ENCODE data around the gene SIRT4. TPM values are rescaled to one million over a fixed set of nuclear protein-coding genes. Genes with fewer than 3 reads are reported as not detected.

The SIRT4 gene
- total and polyA plus RNA-seq, 2 of the 13 experiments (the other 11 are each of a cell fraction or from before 2014, with no cell fraction given) = 3.4 to 5.8 TPM

DNA sequence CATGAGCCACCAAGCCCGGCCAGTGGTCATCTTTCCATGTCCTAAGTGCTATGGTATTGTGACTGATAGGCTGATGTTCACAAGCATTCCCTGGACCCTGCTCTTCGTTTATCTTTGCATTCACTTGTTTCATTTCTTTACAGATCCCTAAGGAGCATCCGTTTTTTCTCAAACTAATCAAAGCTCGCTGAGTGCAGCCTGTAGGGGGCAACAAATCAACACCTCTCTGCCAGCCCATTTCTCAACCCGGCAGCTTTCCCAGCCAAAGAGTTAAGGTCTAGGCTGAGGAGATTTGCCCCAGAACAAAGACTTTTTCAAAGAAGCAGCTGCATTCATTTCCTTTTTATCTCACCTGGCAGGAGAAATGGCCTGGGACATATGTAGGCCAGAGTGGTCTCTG lies 12.1 kb downstream of the SIRT4 start:
- no peak overlapping the region for H3K4me3 ChIP-seq (replicated peaks in 1 of 3; ENCODE audit: insufficient read depth in 1 of 3, low read depth in 2 of 3, low read length in 3 of 3)
- ATAC-seq (no peak), DNase-seq (ENCODE audit: low spot score) (no peak), FAIRE-seq (no peak)
- no peaks in the 10 kb centered on the region for H3K36me3 ChIP-seq (replicated peaks in 1 of 2; ENCODE audit: control insufficient read depth in 1 of 2, insufficient read depth in 2 of 2, low read length in 2 of 2)
- peaks cover 4% of the 10 kb centered on the region for H3K79me2 ChIP-seq (ENCODE audit: insufficient read depth, low read length)
- ChIA-PET CTCF (ENCODE audit: low intra/inter-chr PET ratio, low total read pairs) (no interaction called here), POLR2A (interaction anchor here (1.6 to 7.1 kb wide), 3 partner anchors 12 to 113 kb away, joined by 4 to 76 read pairs (median 35); partner anchors contain the start of genes RNU4-1, RNU4-2, RPLP0 and SIRT4)
- H2AFZ ChIP-seq (ENCODE audit: low read length) = no peak overlapping the region
- in situ Hi-C loops (cut with HindIII; ENCODE audit: extremely low pct_ligation_motif_present, low pct_unique_long_range_greater_than_20kb) (no loop called here), intact Hi-C loops (cut with micrococcal nuclease; ENCODE audit: unreplicated experiment) (no loop called here)
- peaks cover 8% of the 10 kb centered on the region for H3K4me1 ChIP-seq (ENCODE audit: insufficient read depth, low read length)
- H3K27me3 ChIP-seq (ENCODE audit: control insufficient read depth in 1 of 2, insufficient read depth in 2 of 2, low read length in 2 of 2) = no peaks in the 10 kb centered on the region; a peak in 1 of 5 replicates
- no peak overlapping the region for H3K27ac ChIP-seq (ENCODE audit: extremely low read length, insufficient read depth, low read length)
- H3K4me2 ChIP-seq (ENCODE audit: low read depth, low read length) = no peak overlapping the region
- TF ChIP-seq ZBTB38 (CRISPR knock-in tag; IDR thresholded peaks at IDR 0.05) = no peak
- TF ChIP-seq, protein P1, sequence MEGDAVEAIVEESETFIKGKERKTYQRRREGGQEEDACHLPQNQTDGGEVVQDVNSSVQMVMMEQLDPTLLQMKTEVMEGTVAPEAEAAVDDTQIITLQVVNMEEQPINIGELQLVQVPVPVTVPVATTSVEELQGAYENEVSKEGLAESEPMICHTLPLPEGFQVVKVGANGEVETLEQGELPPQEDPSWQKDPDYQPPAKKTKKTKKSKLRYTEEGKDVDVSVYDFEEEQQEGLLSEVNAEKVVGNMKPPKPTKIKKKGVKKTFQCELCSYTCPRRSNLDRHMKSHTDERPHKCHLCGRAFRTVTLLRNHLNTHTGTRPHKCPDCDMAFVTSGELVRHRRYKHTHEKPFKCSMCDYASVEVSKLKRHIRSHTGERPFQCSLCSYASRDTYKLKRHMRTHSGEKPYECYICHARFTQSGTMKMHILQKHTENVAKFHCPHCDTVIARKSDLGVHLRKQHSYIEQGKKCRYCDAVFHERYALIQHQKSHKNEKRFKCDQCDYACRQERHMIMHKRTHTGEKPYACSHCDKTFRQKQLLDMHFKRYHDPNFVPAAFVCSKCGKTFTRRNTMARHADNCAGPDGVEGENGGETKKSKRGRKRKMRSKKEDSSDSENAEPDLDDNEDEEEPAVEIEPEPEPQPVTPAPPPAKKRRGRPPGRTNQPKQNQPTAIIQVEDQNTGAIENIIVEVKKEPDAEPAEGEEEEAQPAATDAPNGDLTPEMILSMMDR (CRISPR knock-in tag; IDR thresholded peaks at IDR 0.05) = peak; percentile 27; the same call in 1 of the 2 replicates
- no peak for TF ChIP-seq ZNF75D (CRISPR knock-in tag; IDR thresholded peaks at IDR 0.05; ENCODE audit: borderline replicate concordance)
- TF ChIP-seq ERF (CRISPR knock-in tag; IDR thresholded peaks at IDR 0.05) = 0 out of 2 replicates have a peak, but pooled peaks have one; percentile 26
- TF ChIP-seq, protein P2, sequence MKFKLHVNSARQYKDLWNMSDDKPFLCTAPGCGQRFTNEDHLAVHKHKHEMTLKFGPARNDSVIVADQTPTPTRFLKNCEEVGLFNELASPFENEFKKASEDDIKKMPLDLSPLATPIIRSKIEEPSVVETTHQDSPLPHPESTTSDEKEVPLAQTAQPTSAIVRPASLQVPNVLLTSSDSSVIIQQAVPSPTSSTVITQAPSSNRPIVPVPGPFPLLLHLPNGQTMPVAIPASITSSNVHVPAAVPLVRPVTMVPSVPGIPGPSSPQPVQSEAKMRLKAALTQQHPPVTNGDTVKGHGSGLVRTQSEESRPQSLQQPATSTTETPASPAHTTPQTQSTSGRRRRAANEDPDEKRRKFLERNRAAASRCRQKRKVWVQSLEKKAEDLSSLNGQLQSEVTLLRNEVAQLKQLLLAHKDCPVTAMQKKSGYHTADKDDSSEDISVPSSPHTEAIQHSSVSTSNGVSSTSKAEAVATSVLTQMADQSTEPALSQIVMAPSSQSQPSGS (CRISPR knock-in tag; IDR thresholded peaks at IDR 0.05) = no peak
- TF ChIP-seq ZNF629 (CRISPR knock-in tag; conservative IDR thresholded peaks at IDR 0.05) = peak; percentile 96
- TF ChIP-seq TMF1 (CRISPR knock-in tag; IDR thresholded peaks at IDR 0.05; ENCODE audit: low read depth) = no peak
- no peaks in the 10 kb centered on the region for H4K20me1 ChIP-seq (ENCODE audit: insufficient read depth, low read length)
- BruUV-seq (replicated peaks) = no TSS peak
- 38% methylated on average over 5 of the region's 5 CpGs for WGBS (ENCODE audit: low lambda C conversion rate)
- H3K9me3 ChIP-seq (ENCODE audit: low read length) = no peaks in the 10 kb centered on the region
- no peak overlapping the region for H3K9ac ChIP-seq (ENCODE audit: insufficient read depth, low read depth, low read length)

Data from HepG2 (cell line).